ENCODE data around the gene AIFM3.

AIFM3 gene

DNA sequence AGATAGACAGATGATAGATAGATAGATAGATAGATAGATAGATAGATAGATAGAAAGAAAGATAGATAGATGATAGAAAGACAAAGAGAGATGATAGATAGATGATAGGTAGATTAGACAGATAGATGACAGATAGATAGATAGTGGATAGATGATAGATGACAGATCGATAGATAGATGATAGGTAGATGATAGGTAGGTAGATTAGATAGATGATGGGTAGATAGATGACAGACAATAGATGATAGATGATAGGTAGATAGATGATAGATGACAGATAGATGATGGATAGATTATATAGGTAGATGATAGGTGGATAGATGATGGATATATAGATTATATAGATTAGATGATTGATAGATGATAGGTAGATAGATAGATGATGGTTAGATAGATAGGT lies 19.3 kb downstream of the AIFM3 start:
- TF ChIP-seq POLR2AphosphoS5 (IDR thresholded peaks at IDR 0.05; ENCODE audit: borderline replicate concordance, low read depth, low read length) = no peak
- TF ChIP-seq FOXP2 (optimal IDR thresholded peaks at IDR 0.05; ENCODE audit: control extremely low read depth, extremely low read length, insufficient read depth) = no peak
- TF ChIP-seq EZH2 (IDR thresholded peaks at IDR 0.05) = no peak
- no peak overlapping the region for H3K4me3 ChIP-seq
- DNase-seq (ENCODE audit: low read depth, low spot score) = no peak
- no peak overlapping the region for H3K9ac ChIP-seq (ENCODE audit: insufficient read length)
- no peaks in the 10 kb centered on the region for H3K9me3 ChIP-seq (ENCODE audit: low read depth, low read length)
- no peak overlapping the region for H3K27ac ChIP-seq
- H3K36me3 ChIP-seq (ENCODE audit: insufficient read depth, low read length) = peaks cover 10% of the 10 kb centered on the region

DNA sequence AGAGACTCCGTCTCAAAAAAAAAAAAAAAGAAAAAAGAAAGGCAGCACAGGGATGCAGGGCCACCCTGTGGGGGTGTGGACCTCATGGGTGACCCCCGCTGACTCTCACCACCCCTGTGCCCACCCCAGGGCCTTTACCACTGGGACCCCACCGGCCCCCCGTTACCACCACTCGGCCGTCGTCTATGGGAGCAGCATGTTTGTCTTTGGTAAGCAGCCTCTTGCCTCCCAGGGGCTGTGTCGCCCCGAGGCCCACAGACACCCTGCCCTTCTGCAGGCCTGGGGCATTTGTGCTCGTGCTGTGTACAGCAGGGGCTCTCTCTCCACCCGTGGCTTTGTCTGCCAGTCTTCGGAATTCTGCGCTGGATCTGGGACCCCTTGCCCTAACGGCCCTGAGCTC lies 20.3 kb downstream of the AIFM3 start:
- DNase-seq (ENCODE audit: low read depth, low spot score) = no peak
- TF ChIP-seq FOXP2 (optimal IDR thresholded peaks at IDR 0.05; ENCODE audit: control extremely low read depth, extremely low read length, insufficient read depth) (no peak), POLR2AphosphoS5 (IDR thresholded peaks at IDR 0.05; ENCODE audit: borderline replicate concordance, low read depth, low read length) (no peak), EZH2 (IDR thresholded peaks at IDR 0.05) (no peak)
- H3K27ac ChIP-seq = no peak overlapping the region
- H3K36me3 ChIP-seq (ENCODE audit: insufficient read depth, low read length) = peaks cover 10% of the 10 kb centered on the region
- no peak overlapping the region for H3K9ac ChIP-seq (ENCODE audit: insufficient read length)
- no peaks in the 10 kb centered on the region for H3K9me3 ChIP-seq (ENCODE audit: low read depth, low read length)
- H3K4me3 ChIP-seq = no peak overlapping the region

DNA sequence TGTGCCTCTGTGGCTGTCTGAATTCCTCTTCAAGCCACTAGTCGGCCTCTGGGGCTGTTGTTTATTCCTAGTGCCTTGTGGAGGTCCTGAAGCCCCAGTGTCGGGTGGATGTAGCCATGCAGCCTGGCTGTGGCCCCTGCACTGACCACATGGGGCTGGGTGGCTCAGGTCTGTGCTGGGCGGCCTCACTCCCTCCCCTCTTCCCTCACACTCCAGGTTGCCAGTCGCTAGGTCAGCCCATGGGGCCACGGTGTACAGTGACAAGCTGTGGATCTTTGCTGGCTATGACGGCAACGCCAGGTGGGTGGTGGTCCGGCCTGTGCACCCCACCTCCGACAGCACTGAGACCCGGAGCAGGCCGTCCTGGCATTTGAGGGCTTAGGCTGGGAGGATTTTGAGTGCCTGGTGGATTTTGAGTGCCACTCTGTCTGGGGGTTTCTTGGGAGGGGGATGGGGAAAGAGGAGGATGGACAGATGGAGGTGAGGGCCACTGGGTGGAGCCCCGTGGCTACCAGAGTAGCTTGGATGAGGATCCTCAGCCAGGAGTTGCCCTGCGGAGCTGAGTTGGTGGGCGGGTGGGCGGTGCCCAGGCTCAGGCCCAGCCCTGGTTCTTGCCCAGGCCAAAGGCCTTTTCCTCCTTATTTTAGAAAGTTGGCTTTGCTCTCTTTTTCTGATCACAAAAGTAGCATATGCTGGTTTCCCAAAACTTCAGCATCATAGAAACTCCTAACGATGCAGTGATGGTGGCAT lies 21.7 kb downstream of the AIFM3 start:
- H3K36me3 ChIP-seq (ENCODE audit: insufficient read depth, low read length) = peaks cover 10% of the 10 kb centered on the region
- no peak overlapping the region for H3K27ac ChIP-seq
- no peak overlapping the region for H3K4me3 ChIP-seq
- no peak for TF ChIP-seq FOXP2 (optimal IDR thresholded peaks at IDR 0.05; ENCODE audit: control extremely low read depth, extremely low read length, insufficient read depth)
- no peak for TF ChIP-seq EZH2 (IDR thresholded peaks at IDR 0.05)
- no peaks in the 10 kb centered on the region for H3K9me3 ChIP-seq (ENCODE audit: low read depth, low read length)
- no peak for DNase-seq (ENCODE audit: low read depth, low spot score)
- H3K9ac ChIP-seq (ENCODE audit: insufficient read length) = no peak overlapping the region

DNA sequence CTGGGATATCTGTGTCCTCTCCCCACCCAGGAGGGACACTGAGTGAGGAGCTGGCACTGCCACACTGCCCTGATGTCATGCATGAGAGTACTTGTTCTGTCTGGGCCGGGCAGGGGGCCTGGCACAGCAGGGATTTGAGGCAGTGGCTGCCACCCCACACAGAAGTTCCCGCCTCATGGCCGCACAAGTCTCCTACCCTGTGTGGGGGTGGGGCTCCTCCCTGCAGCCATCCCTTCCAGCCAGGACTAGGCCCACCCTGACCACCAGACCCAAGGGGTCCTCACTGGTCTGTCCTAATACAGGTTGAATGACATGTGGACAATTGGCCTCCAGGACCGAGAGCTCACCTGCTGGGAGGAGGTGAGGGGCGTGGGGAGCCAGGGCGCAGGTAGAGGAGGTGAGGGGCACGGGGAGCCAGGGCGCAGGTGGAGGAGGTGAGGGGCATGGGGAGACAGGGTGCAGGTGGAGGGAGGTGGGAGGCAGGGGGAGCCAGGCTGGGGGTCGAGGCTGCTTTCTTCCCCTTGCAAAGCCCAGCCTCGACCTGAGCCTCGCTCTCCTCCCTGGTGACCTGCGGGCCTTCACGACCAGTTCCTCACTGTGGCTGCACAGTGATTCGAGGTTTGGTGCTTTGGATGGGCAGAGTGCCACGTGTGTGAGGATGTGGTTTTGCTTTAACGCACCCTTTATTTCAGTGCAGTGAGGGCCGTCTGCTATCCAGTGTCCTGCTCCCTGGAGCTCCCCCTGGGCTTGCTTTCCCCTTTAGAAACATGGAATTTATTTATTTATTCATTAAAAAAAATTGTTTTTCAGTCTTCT lies 22.5 kb downstream of the AIFM3 start:
- DNase-seq (ENCODE audit: low read depth, low spot score) = no peak
- Histone ChIP-seq H3K9ac (ENCODE audit: insufficient read length) (no peak overlapping the region), H3K36me3 (ENCODE audit: insufficient read depth, low read length) (peaks cover 10% of the 10 kb centered on the region)

DNA sequence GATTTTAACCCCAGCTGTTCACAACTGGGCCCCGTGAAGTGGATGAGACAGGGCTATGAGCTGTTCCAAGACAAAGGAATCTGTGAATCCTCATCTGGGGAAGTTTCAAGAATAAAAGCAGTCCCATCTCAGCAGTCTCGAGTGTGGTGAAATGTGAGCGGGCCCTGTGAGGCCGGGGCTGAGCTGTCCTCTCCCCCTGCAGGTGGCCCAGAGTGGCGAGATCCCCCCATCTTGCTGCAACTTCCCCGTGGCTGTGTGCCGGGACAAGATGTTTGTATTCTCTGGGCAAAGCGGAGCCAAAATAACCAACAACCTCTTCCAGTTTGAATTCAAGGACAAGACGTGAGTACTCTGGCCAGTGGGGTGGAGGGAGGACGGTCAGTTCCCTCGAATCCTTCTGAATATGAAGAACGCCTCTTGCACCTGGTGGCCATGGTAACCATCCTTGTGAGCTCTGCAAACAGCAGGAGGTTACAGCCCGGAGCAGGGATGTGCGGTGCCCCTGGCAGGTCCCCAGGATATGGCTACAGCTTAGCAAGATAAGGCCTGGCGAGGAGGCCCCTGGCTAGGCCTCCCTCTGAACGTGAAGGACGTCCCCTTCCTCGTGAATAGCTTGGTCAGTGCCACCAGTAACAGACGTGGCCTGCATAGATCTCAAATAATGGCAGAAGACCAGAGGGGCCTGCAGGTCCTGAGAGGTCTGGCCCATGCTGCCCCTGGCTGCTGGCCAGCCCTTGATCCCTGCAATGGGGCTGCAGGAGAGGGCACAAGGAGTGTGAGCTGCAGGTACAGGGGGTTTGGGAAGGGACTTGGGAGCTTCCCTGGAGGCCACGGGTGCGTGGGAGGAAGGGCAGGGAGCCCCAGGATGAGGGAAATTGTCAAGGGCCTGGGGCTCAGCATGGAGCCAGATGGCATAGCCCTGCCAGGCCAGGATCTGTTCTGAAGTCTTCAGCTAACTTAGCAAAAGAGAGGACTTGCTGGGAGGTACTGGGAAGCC lies 23.4 kb downstream of the AIFM3 start:
- no peak overlapping the region for H3K27ac ChIP-seq
- H3K9me3 ChIP-seq (ENCODE audit: low read depth, low read length) = no peaks in the 10 kb centered on the region
- peaks cover 10% of the 10 kb centered on the region for H3K36me3 ChIP-seq (ENCODE audit: insufficient read depth, low read length)
- H3K9ac ChIP-seq (ENCODE audit: insufficient read length) = no peak overlapping the region
- no peak for TF ChIP-seq EZH2 (IDR thresholded peaks at IDR 0.05)
- TF ChIP-seq FOXP2 (optimal IDR thresholded peaks at IDR 0.05; ENCODE audit: control extremely low read depth, extremely low read length, insufficient read depth) = no peak
- TF ChIP-seq POLR2AphosphoS5 (IDR thresholded peaks at IDR 0.05; ENCODE audit: borderline replicate concordance, low read depth, low read length) = no peak
- DNase-seq (ENCODE audit: low read depth, low spot score) = no peak
- H3K4me3 ChIP-seq = no peak overlapping the region

More for the DNA sequence above, 22.5 kb downstream of the AIFM3 start:
- H3K27ac ChIP-seq = no peak overlapping the region
- H3K9me3 ChIP-seq (ENCODE audit: low read depth, low read length) = no peaks in the 10 kb centered on the region
- TF ChIP-seq POLR2AphosphoS5 (IDR thresholded peaks at IDR 0.05; ENCODE audit: borderline replicate concordance, low read depth, low read length) = no peak
- TF ChIP-seq EZH2 (IDR thresholded peaks at IDR 0.05) = no peak
- TF ChIP-seq FOXP2 (optimal IDR thresholded peaks at IDR 0.05; ENCODE audit: control extremely low read depth, extremely low read length, insufficient read depth) = no peak
- H3K4me3 ChIP-seq = no peak overlapping the region

DNA sequence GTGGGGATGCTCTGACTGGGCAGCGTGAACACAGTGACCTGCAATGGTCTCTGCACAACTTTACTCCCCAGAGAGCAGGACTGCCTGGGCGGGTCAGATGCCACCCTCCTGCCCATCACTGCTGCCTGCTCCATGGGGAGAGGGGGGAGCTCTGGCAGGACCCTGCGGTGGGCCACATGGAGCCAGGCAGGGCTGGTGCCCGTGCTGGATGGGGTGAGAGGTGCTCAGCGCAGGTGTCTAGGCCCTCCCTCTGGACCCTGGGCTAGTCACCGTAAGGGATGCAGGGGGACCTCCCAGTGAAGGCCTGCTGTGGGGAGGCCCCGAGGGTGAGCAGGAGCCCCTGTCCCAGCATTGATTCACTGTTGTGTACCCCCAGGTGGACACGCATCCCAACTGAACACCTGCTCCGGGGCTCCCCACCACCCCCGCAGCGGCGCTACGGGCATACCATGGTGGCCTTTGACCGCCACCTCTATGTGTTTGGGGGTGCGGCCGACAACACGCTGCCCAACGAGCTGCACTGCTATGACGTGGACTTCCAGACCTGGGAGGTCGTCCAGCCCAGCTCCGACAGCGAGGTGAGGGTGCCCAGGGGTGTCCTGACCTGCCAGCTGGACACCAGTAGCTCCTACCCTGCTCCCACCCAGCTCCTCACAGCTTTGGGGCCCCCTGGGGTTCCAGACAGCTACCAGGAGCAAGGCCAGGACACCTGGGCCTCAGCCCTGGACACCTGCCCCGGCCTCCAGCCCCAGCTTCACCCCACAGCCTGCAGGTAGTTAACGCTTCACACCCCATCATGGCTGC lies 24.4 kb downstream of the AIFM3 start:
- no peak for TF ChIP-seq POLR2AphosphoS5 (IDR thresholded peaks at IDR 0.05; ENCODE audit: borderline replicate concordance, low read depth, low read length)
- TF ChIP-seq EZH2 (IDR thresholded peaks at IDR 0.05) = no peak
- TF ChIP-seq FOXP2 (optimal IDR thresholded peaks at IDR 0.05; ENCODE audit: control extremely low read depth, extremely low read length, insufficient read depth) = no peak
- H3K4me3 ChIP-seq = no peak overlapping the region
- H3K27ac ChIP-seq = no peak overlapping the region
- H3K9me3 ChIP-seq (ENCODE audit: low read depth, low read length) = no peaks in the 10 kb centered on the region
- H3K9ac ChIP-seq (ENCODE audit: insufficient read length) = no peak overlapping the region
- H3K36me3 ChIP-seq (ENCODE audit: insufficient read depth, low read length) = peaks cover 4% of the 10 kb centered on the region; the same call in 1 of the 2 replicates
- no peak for DNase-seq (ENCODE audit: low read depth, low spot score)

DNA sequence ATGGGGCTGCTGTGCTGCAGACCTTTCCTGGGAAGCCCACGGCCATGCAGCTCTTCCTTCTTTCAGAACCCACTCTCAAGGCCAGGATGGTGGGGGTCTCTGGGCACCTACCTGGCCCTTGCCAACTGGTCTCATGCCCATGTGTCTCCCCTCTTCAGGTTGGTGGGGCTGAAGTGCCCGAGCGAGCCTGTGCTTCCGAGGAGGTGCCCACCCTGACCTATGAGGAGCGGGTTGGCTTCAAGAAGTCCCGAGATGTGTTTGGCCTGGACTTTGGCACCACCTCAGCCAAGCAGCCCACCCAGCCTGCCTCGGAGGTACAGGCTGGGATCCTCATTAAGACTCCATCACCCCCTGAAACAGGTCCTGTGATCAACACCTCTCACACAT lies 25.0 kb downstream of the AIFM3 start:
- Histone ChIP-seq H3K27ac (no peak overlapping the region), H3K9ac (ENCODE audit: insufficient read length) (no peak overlapping the region), H3K36me3 (ENCODE audit: insufficient read depth, low read length) (no peaks in the 10 kb centered on the region; the same call in 1 of the 2 replicates), H3K9me3 (ENCODE audit: low read depth, low read length) (no peaks in the 10 kb centered on the region), H3K4me3 (no peak overlapping the region)
- no peak for TF ChIP-seq POLR2AphosphoS5 (IDR thresholded peaks at IDR 0.05; ENCODE audit: borderline replicate concordance, low read depth, low read length)
- no peak for TF ChIP-seq FOXP2 (optimal IDR thresholded peaks at IDR 0.05; ENCODE audit: control extremely low read depth, extremely low read length, insufficient read depth)
- TF ChIP-seq EZH2 (IDR thresholded peaks at IDR 0.05) = no peak
- DNase-seq (ENCODE audit: low read depth, low spot score) = no peak
